GM12875 (cell line): Measurements from ENCODE around the gene HTR2A.

Experiments used
- H3K4me3 ChIP-seq: one replicate; pipeline ENCODE4 v1.5.1; 2011; ENCODE audit warnings: low read depth, low read length, control low read depth
- TF ChIP-seq, protein P1 (sequence below): IDR thresholded peaks from 2 replicates; pipeline ENCODE4 v1.5.1; 2011; ENCODE audit warnings: low read depth, mild to moderate bottlenecking, control low read depth, inconsistent platforms, low read length, moderate library complexity, borderline replicate concordance; ENCODE audit not compliant: insufficient read depth

HTR2A gene

DNA sequence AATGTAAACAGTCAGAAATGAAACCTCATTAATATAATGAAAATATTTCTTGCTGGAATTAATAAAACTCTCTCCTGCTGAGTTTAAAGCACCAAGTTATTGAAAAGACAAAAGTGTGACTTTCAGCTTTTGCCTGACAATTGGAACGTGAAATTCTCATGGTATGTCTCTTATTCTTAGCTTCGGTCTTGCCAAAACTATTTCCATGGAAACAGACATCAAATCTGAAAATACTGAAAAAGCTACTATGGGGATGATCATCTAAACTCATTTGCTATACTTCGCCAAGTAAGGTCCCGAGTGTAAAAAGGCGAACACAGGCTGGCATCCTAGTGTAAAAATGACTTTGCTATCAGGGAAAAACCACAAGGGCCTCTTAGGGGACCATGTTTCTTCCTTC is 22.8 kb downstream of the HTR2A start:
- H3K4me3 ChIP-seq = no peak overlapping the region

DNA sequence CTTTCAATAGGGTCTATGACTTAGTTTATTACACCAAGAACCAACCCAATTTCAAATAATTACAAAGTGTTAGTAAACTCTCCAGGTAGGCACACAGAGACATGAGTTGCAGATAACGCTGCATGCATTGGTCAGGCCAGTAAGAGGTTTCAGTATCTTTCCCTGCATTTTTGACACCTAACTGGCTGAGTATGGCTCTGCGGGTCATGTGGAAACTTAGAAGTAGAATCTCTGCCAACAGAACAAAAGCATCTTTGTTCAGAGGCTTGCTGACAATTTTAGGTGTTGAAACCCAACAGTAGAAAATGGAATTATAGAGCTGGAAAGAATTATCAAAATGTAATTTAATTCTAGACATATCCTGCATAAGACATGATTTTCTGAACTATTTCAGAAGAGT is 25.3 kb downstream of the HTR2A start:
- no peak overlapping the region for H3K4me3 ChIP-seq
- TF ChIP-seq, protein P1, sequence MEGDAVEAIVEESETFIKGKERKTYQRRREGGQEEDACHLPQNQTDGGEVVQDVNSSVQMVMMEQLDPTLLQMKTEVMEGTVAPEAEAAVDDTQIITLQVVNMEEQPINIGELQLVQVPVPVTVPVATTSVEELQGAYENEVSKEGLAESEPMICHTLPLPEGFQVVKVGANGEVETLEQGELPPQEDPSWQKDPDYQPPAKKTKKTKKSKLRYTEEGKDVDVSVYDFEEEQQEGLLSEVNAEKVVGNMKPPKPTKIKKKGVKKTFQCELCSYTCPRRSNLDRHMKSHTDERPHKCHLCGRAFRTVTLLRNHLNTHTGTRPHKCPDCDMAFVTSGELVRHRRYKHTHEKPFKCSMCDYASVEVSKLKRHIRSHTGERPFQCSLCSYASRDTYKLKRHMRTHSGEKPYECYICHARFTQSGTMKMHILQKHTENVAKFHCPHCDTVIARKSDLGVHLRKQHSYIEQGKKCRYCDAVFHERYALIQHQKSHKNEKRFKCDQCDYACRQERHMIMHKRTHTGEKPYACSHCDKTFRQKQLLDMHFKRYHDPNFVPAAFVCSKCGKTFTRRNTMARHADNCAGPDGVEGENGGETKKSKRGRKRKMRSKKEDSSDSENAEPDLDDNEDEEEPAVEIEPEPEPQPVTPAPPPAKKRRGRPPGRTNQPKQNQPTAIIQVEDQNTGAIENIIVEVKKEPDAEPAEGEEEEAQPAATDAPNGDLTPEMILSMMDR = no peak

More for the DNA sequence above, 22.8 kb downstream of the HTR2A start:
- TF ChIP-seq, protein P1 = no peak

DNA sequence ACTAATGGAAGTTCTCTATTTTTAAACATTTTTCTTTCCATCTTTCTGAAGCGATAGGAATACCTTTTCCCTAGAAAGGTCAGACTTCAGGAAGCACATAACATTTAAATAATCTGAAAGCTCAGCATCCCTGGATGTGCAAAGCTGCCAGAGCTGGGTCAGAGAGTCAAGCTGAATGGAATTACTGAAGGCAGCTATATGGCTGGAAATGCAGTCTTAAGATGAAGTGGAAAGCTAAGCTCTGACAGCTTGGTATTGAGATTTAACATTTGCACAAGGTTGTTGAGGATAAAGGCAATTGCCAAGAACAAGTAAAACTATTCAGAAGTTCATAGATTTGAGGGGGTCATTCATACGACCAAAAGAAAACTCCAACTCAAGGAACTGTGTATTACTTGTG is 28.8 kb downstream of the HTR2A start:
- TF ChIP-seq, protein P1 = no peak
- H3K4me3 ChIP-seq = no peak overlapping the region

DNA sequence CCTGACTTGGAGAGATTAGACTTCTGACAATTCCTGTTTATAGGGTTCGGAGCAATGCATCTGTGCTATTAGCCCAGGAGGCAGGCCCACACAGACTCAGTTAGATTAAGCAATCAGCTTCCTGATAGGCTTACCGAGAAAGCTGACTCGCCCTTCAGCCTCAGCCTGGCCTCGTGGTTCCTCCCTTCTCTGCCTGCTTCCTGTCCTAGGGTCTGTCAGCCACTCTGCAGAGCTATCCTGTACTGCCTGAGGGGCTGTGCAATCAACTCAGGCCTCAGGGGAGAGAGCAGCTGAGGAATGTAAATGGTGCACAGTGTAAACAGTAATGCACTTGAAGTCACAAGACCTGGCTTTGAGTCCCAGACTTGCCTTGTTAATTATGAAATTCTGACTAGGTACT is 30.7 kb downstream of the HTR2A start:
- H3K4me3 ChIP-seq = no peak overlapping the region
- TF ChIP-seq, protein P1 = no peak

DNA sequence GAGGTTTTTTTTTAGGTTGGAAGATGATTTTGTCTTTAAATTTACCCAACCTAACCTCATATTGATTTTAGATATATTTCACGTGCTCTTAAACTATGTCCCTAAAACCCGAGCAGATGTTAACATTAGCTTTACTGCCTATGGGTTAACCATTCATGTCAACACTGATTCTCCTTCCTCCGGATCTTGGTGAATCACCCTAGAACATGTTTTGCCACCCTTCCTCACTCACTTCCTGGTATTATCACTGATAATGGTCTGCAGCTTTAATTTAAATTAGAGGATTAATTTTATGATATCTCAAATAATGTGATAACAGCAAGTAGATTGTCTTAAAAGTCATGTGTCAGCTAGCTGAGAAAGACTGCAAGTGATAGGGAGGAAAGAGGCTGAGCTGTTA is 31.9 kb downstream of the HTR2A start:
- TF ChIP-seq, protein P1 = no peak
- H3K4me3 ChIP-seq = no peak overlapping the region

DNA sequence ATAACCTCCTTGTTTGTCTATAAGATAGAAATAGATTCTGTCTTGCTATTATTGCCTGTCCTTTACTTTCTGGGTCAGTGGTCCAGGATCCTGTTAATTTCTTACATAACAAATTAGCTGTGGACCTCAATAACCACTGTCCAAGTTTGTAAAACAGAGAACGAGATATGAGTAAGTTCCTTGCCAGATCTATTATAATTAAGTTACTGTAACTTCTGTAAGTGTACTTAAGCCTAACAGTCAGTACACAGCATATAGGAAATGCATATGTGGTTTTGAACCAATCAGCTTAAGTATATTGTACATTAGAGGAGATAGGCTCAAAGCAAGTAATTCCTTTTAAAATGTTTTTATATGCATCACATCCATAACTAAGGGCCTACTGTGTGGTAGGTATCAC is 34.9 kb downstream of the HTR2A start:
- no peak overlapping the region for H3K4me3 ChIP-seq
- TF ChIP-seq, protein P1 = no peak

DNA sequence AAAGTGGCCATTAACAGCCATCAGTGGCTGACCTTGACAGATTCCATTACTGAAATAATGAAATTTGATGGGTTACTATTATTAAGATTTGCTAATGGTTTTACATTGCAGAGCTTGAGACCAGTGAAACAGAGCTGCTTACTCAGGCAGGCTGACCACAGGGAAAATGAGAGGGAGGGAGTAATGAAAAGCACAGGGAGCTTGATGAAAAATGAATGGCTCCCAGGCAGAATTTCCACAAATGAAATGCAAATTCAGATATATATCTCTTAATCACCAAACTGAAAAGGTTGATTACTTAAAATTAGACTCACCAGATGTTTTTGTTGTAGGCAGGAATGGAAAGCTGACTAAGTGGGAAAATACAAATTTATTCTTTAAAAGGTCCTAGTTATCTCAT is 36.1 kb downstream of the HTR2A start:
- H3K4me3 ChIP-seq = no peak overlapping the region
- TF ChIP-seq, protein P1 = no peak
